ENCODE measurements around the gene NDUFC1.

GRCh38 chr4:139314047-139314800 is 11.9 kb upstream of the NDUFC1 start:
- no peak for TF ChIP-seq ZNF26 (tag by site-specific recombination; IDR thresholded peaks at IDR 0.05)
- no peak for TF ChIP-seq ZNF16 (tag by site-specific recombination; IDR thresholded peaks at IDR 0.05; ENCODE audit: low read depth)
- TF ChIP-seq ZNF335 (tag by site-specific recombination; conservative IDR thresholded peaks at IDR 0.05) = no peak
- no peak for TF ChIP-seq ZNF148 (tag by site-specific recombination; IDR thresholded peaks at IDR 0.05; ENCODE audit: borderline replicate concordance)
- no peak for TF ChIP-seq FEZF1 (tag by site-specific recombination; IDR thresholded peaks at IDR 0.05)
